ENCODE data around the gene TUBGCP2. TPM values are rescaled to one million over a fixed set of nuclear protein-coding genes. Genes with fewer than 3 reads are reported as not detected.
A peak's percentile ranks its signal among the peaks of the same experiment; 100 is the strongest.

TUBGCP2 gene
- total and polyA plus RNA-seq, 2 of the 13 experiments (the other 11 are each of a cell fraction or from before 2014, with no cell fraction given) = 21.3 to 34.5 TPM

DNA sequence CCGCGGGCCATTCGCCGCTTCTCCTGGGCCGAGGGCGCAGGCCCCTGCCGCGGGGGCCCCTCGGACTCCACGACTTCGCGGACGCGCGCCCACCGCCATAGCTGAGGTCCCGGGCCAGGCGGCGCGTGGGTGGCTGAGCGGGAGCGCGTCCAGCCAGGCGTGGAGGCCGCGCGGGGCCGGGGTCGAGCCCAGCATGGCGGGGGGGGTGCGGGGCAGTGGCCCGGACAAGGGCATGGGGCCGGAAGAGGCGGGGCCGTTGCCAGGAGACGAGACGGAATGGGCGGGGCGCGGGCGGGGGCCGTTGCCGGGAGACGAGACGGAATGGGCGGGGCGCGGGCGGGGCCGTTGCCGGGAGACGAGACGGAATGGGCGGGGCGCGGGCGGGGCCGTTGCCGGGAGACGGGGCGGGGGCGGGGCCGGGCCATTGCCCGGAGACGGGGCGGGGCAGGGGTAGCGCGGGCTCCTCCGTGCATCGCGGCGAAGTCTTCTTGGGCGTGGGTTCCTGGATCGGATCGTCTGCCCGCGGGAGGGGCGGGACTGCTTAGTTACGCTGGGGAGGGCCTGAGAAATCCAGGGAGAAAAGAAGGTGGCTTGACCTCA, 46.8 kb downstream of the TUBGCP2 start (continued):
- TF ChIP-seq, protein P1, sequence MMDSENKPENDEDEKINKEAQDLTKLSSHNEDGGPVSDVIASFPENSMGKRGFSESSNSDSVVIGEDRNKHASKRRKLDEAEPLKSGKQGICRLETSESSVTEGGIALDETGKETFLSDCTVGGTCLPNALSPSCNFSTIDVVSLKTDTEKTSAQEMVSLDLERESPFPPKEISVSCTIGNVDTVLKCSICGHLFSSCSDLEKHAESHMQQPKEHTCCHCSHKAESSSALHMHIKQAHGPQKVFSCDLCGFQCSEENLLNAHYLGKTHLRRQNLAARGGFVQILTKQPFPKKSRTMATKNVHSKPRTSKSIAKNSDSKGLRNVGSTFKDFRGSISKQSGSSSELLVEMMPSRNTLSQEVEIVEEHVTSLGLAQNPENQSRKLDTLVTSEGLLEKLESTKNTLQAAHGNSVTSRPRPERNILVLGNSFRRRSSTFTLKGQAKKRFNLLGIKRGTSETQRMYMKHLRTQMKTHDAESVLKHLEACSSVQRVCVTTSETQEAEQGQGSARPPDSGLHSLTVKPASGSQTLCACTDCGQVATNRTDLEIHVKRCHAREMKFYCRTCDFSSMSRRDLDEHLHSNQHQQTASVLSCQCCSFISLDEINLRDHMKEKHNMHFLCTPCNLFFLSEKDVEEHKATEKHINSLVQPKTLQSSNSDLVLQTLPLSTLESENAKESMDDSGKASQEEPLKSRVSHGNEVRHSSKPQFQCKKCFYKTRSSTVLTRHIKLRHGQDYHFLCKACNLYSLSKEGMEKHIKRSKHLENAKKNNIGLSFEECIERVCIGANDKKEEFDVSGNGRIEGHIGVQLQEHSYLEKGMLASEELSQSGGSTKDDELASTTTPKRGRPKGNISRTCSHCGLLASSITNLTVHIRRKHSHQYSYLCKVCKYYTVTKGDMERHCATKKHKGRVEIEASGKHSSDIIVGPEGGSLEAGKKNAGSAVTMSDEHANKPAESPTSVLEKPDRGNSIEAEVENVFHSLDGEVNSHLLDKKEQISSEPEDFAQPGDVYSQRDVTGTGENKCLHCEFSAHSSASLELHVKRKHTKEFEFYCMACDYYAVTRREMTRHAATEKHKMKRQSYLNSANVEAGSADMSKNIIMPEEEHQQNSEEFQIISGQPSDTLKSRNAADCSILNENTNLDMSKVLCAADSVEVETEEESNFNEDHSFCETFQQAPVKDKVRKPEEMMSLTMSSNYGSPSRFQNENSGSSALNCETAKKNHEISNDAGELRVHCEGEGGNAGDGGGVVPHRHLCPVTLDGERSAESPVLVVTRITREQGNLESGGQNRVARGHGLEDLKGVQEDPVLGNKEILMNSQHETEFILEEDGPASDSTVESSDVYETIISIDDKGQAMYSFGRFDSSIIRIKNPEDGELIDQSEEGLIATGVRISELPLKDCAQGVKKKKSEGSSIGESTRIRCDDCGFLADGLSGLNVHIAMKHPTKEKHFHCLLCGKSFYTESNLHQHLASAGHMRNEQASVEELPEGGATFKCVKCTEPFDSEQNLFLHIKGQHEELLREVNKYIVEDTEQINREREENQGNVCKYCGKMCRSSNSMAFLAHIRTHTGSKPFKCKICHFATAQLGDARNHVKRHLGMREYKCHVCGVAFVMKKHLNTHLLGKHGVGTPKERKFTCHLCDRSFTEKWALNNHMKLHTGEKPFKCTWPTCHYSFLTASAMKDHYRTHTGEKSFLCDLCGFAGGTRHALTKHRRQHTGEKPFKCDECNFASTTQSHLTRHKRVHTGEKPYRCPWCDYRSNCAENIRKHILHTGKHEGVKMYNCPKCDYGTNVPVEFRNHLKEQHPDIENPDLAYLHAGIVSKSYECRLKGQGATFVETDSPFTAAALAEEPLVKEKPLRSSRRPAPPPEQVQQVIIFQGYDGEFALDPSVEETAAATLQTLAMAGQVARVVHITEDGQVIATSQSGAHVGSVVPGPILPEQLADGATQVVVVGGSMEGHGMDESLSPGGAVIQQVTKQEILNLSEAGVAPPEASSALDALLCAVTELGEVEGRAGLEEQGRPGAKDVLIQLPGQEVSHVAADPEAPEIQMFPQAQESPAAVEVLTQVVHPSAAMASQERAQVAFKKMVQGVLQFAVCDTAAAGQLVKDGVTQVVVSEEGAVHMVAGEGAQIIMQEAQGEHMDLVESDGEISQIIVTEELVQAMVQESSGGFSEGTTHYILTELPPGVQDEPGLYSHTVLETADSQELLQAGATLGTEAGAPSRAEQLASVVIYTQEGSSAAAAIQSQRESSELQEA (CRISPR knock-in tag; IDR thresholded peaks at IDR 0.05; ENCODE audit: not compliant biosample characterization) = no peak
- TF ChIP-seq MAX (IDR thresholded peaks at IDR 0.05) (peak; percentile 38; the same call in 1 of the 2 replicates), ZNF253 (CRISPR knock-in tag; IDR thresholded peaks at IDR 0.05; ENCODE audit: borderline replicate concordance) (no peak), HNRNPLL (IDR thresholded peaks at IDR 0.05; ENCODE audit: low read depth, low read length, poor library complexity, severe bottlenecking) (no peak), ZNF30 (CRISPR knock-in tag; IDR thresholded peaks at IDR 0.05) (no peak), POLR2A (IDR thresholded peaks at IDR 0.05; ENCODE audit: insufficient read depth in 1 of 2, low read depth in 2 of 2, low read length in 2 of 2) (peak in 1 of 2 experiments; percentile 49; a peak in 1 of 4 replicates), HNF4G (IDR thresholded peaks at IDR 0.05; ENCODE audit: borderline replicate concordance, low read depth, low read length) (no peak), HNF4G (CRISPR knock-in tag; IDR thresholded peaks at IDR 0.05; ENCODE audit: borderline replicate concordance, low read depth) (no peak), ZNF570 (CRISPR knock-in tag; IDR thresholded peaks at IDR 0.05; ENCODE audit: borderline replicate concordance) (no peak), NR2F1 (CRISPR knock-in tag; IDR thresholded peaks at IDR 0.05) (no peak), FOXO1 (CRISPR knock-in tag; IDR thresholded peaks at IDR 0.05) (no peak), ARNTL (CRISPR knock-in tag; IDR thresholded peaks at IDR 0.05) (no peak), ZNF563 (CRISPR knock-in tag; IDR thresholded peaks at IDR 0.05) (no peak), KMT2B (CRISPR knock-in tag; IDR thresholded peaks at IDR 0.05) (no peak), HNRNPH1 (optimal IDR thresholded peaks at IDR 0.05; ENCODE audit: low read depth, low read length) (no peak), MIXL1 (CRISPR knock-in tag; IDR thresholded peaks at IDR 0.05) (no peak), HDAC6 (IDR thresholded peaks at IDR 0.05; ENCODE audit: low read depth, low read length) (no peak)
- TF ChIP-seq, protein P2, sequence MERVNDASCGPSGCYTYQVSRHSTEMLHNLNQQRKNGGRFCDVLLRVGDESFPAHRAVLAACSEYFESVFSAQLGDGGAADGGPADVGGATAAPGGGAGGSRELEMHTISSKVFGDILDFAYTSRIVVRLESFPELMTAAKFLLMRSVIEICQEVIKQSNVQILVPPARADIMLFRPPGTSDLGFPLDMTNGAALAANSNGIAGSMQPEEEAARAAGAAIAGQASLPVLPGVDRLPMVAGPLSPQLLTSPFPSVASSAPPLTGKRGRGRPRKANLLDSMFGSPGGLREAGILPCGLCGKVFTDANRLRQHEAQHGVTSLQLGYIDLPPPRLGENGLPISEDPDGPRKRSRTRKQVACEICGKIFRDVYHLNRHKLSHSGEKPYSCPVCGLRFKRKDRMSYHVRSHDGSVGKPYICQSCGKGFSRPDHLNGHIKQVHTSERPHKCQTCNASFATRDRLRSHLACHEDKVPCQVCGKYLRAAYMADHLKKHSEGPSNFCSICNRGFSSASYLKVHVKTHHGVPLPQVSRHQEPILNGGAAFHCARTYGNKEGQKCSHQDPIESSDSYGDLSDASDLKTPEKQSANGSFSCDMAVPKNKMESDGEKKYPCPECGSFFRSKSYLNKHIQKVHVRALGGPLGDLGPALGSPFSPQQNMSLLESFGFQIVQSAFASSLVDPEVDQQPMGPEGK (CRISPR knock-in tag; IDR thresholded peaks at IDR 0.05) = 0 out of 2 replicates have a peak, but pooled peaks have one; percentile 0
- TF ChIP-seq, protein P3, sequence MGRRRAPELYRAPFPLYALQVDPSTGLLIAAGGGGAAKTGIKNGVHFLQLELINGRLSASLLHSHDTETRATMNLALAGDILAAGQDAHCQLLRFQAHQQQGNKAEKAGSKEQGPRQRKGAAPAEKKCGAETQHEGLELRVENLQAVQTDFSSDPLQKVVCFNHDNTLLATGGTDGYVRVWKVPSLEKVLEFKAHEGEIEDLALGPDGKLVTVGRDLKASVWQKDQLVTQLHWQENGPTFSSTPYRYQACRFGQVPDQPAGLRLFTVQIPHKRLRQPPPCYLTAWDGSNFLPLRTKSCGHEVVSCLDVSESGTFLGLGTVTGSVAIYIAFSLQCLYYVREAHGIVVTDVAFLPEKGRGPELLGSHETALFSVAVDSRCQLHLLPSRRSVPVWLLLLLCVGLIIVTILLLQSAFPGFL (CRISPR knock-in tag; IDR thresholded peaks at IDR 0.05) = no peak
